Natural killer cell treated with Interleukin-12 subunit alpha and Interleukin-12 subunit beta and Interleukin-15 and Interleukin-18, amount 100 ng/mL, for 72 hours (primary cell): ENCODE data around the gene GP9. TPM values are rescaled to one million over a fixed set of nuclear protein-coding genes. Genes with fewer than 3 reads are reported as not detected.
A peak's percentile ranks its signal among the peaks of the same experiment; 100 is the strongest.

ENCODE experiments used
- ATAC-seq, 2 donors: fragments of 150-1000 bp; cut with Tn5 transposase in 1 of 2; sonication (Bioruptor Pico), chemical (Tn5 transposase) in 1 of 2; 2 replicates each; pipeline ENCODE4 v1.10.0; 2021
- DNase-seq: peaks from one replicate; pipeline ENCODE4 v3.0.0; 2022; ENCODE audit warnings: low spot score
- H3K27ac Mint-ChIP-seq, 2 donors: 1 replicate in 1 of 2; 2 replicates in 1 of 2; pipeline ENCODE4 v1.8.0; 2022; ENCODE audit warnings: mixed read lengths in 2 of 2, mild to moderate bottlenecking in 1 of 2, moderate library complexity in 1 of 2
- H3K27me3 Mint-ChIP-seq, 2 donors: 1 replicate in 1 of 2; 2 replicates in 1 of 2; pipeline ENCODE4 v1.8.0; 2022; ENCODE audit warnings: mixed read lengths in 2 of 2
- H3K36me3 Mint-ChIP-seq: one replicate; pipeline ENCODE4 v1.8.0; 2022; ENCODE audit warnings: mixed read lengths
- H3K4me1 Mint-ChIP-seq, 2 donors: 1 replicate in 1 of 2; 2 replicates in 1 of 2; pipeline ENCODE4 v1.8.0; 2022; ENCODE audit warnings: low read depth in 2 of 2, mixed read lengths in 2 of 2, mild to moderate bottlenecking in 1 of 2
- H3K4me3 Mint-ChIP-seq: one replicate; pipeline ENCODE4 v1.8.0; 2022; ENCODE audit warnings: mixed read lengths
- H3K9me3 Mint-ChIP-seq: 2 replicates; pipeline ENCODE4 v1.8.0; 2022; ENCODE audit warnings: mixed read lengths
- total RNA-seq, 2 donors: library from RNA; stranded (reverse); gene quantifications; one replicate each; pipeline ENCODE4 v1.2.3, GENCODE V29; 2022

Gene GP9
- total RNA-seq, 2 donors from 2014 or later: 0.45 TPM; not detected in 1

GRCh38 chr3:129022114-129023007 is 38.2 kb upstream of the GP9 start:
- DNase-seq (no peak), ATAC-seq (no peak)
- H3K4me3 Mint-ChIP-seq: peak overlapping the region; percentile 73
- peak overlapping the region; percentile 79 to 89 for H3K27ac Mint-ChIP-seq
- no peaks in the 10 kb centered on the region for H3K36me3 Mint-ChIP-seq
- H3K4me1 Mint-ChIP-seq: peaks cover 41% of the 10 kb centered on the region in 2 donors
- no peaks in the 10 kb centered on the region for H3K27me3 Mint-ChIP-seq
- H3K9me3 Mint-ChIP-seq: no peaks in the 10 kb centered on the region

GRCh38 chr3:129023008-129023358 is 37.6 kb upstream of the GP9 start:
- no peak overlapping the region for H3K4me3 Mint-ChIP-seq
- H3K9me3 Mint-ChIP-seq: no peaks in the 10 kb centered on the region
- ATAC-seq (no peak), DNase-seq (no peak)
- peaks cover 37 to 38% of the 10 kb centered on the region in 2 donors for H3K4me1 Mint-ChIP-seq
- H3K27ac Mint-ChIP-seq: peak overlapping the region; percentile 79 to 89
- no peaks in the 10 kb centered on the region for H3K36me3 Mint-ChIP-seq
- H3K27me3 Mint-ChIP-seq: no peaks in the 10 kb centered on the region

GRCh38 chr3:129023909-129024308 is 36.7 kb upstream of the GP9 start:
- Mint-ChIP-seq H3K4me1 (peaks cover 33% of the 10 kb centered on the region in 2 donors), H3K36me3 (no peaks in the 10 kb centered on the region), H3K27me3 (no peaks in the 10 kb centered on the region), H3K9me3 (no peaks in the 10 kb centered on the region), H3K27ac (peak overlapping the region in 1 of 2 donors; percentile 98), H3K4me3 (no peak overlapping the region)
- no peak for ATAC-seq
- no peak for DNase-seq

- ATAC-seq (no peak), DNase-seq (no peak)
- peak overlapping the region; percentile 32 for H3K4me3 Mint-ChIP-seq
- H3K9me3 Mint-ChIP-seq: no peaks in the 10 kb centered on the region
- H3K27ac Mint-ChIP-seq: peak overlapping the region; percentile 61 to 98
- H3K27me3 Mint-ChIP-seq: no peaks in the 10 kb centered on the region
- peaks cover 33% of the 10 kb centered on the region in 2 donors for H3K4me1 Mint-ChIP-seq
- H3K36me3 Mint-ChIP-seq: no peaks in the 10 kb centered on the region
Observed at GRCh38 chr3:129025108-129025507, 35.5 kb upstream of the GP9 start.

GRCh38 chr3:129025691-129026435 is 34.7 kb upstream of the GP9 start:
- no peak for DNase-seq

GRCh38 chr3:129026728-129027543 is 33.6 kb upstream of the GP9 start:
- peak overlapping the region; percentile 93 to 98 for H3K27ac Mint-ChIP-seq
- ATAC-seq: peak; percentile 99
- H3K27me3 Mint-ChIP-seq: no peaks in the 10 kb centered on the region

More at GRCh38 chr3:129025691-129026435, 34.7 kb upstream of the GP9 start:
- H3K4me1 Mint-ChIP-seq: peaks cover 33% of the 10 kb centered on the region in 2 donors
- peak overlapping the region; percentile 89 for H3K4me3 Mint-ChIP-seq
- H3K27ac Mint-ChIP-seq: peak overlapping the region; percentile 93 to 98
- H3K36me3 Mint-ChIP-seq: no peaks in the 10 kb centered on the region
- no peak for ATAC-seq
- no peaks in the 10 kb centered on the region for H3K27me3 Mint-ChIP-seq
- no peaks in the 10 kb centered on the region for H3K9me3 Mint-ChIP-seq

GRCh38 chr3:129027544-129027880 is 33.1 kb upstream of the GP9 start:
- DNase-seq: no peak
- Mint-ChIP-seq H3K4me3 (no peak overlapping the region), H3K4me1 (peaks cover 23 to 25% of the 10 kb centered on the region in 2 donors), H3K27me3 (no peaks in the 10 kb centered on the region), H3K9me3 (no peaks in the 10 kb centered on the region), H3K36me3 (no peaks in the 10 kb centered on the region), H3K27ac (no peak overlapping the region)
- no peak for ATAC-seq

More at GRCh38 chr3:129026728-129027543, 33.6 kb upstream of the GP9 start:
- H3K36me3 Mint-ChIP-seq: no peaks in the 10 kb centered on the region
- peak overlapping the region; percentile 89 for H3K4me3 Mint-ChIP-seq
- H3K9me3 Mint-ChIP-seq: no peaks in the 10 kb centered on the region
- DNase-seq: peak; percentile 95
- peaks cover 28 to 29% of the 10 kb centered on the region in 2 donors for H3K4me1 Mint-ChIP-seq

- Mint-ChIP-seq H3K9me3 (no peaks in the 10 kb centered on the region), H3K4me3 (no peak overlapping the region), H3K27me3 (no peaks in the 10 kb centered on the region), H3K36me3 (no peaks in the 10 kb centered on the region), H3K27ac (no peak overlapping the region), H3K4me1 (peaks cover 19 to 25% of the 10 kb centered on the region in 2 donors)
- no peak for ATAC-seq
- DNase-seq: no peak
Observed at GRCh38 chr3:129028866-129029265, 31.7 kb upstream of the GP9 start.

- no peak for ATAC-seq
- Mint-ChIP-seq H3K4me1 (peaks cover 13 to 14% of the 10 kb centered on the region in 2 donors), H3K27ac (no peak overlapping the region), H3K27me3 (no peaks in the 10 kb centered on the region), H3K9me3 (no peaks in the 10 kb centered on the region), H3K36me3 (no peaks in the 10 kb centered on the region), H3K4me3 (no peak overlapping the region)
- DNase-seq: no peak
Observed at GRCh38 chr3:129030611-129031010, 30.0 kb upstream of the GP9 start.

GRCh38 chr3:129031476-129032215 is 28.9 kb upstream of the GP9 start:
- Mint-ChIP-seq H3K9me3 (no peaks in the 10 kb centered on the region), H3K27me3 (no peaks in the 10 kb centered on the region), H3K4me1 (peaks cover 3 to 4% of the 10 kb centered on the region in 2 donors), H3K4me3 (no peak overlapping the region), H3K27ac (no peak overlapping the region), H3K36me3 (no peaks in the 10 kb centered on the region)
- DNase-seq: no peak
- ATAC-seq: no peak

GRCh38 chr3:129032716-129033115 is 27.9 kb upstream of the GP9 start:
- H3K4me3 Mint-ChIP-seq: no peak overlapping the region

GRCh38 chr3:129033151-129033550 is 27.4 kb upstream of the GP9 start:
- Mint-ChIP-seq H3K27me3 (no peaks in the 10 kb centered on the region), H3K27ac (no peak overlapping the region), H3K36me3 (no peaks in the 10 kb centered on the region), H3K4me3 (no peak overlapping the region), H3K9me3 (no peaks in the 10 kb centered on the region), H3K4me1 (no peaks in the 10 kb centered on the region)
- DNase-seq (no peak), ATAC-seq (no peak)

More at GRCh38 chr3:129032716-129033115, 27.9 kb upstream of the GP9 start:
- H3K27ac Mint-ChIP-seq: no peak overlapping the region
- no peaks in the 10 kb centered on the region for H3K9me3 Mint-ChIP-seq
- ATAC-seq (no peak), DNase-seq (no peak)
- H3K36me3 Mint-ChIP-seq: no peaks in the 10 kb centered on the region
- no peaks in the 10 kb centered on the region for H3K27me3 Mint-ChIP-seq
- H3K4me1 Mint-ChIP-seq: no peaks in the 10 kb centered on the region
